NB4 (cell line): ENCODE data around the gene CFD.

Experiments
- CTCF ChIP-seq: IDR thresholded peaks from one replicate; pipeline ENCODE4 v1.5.1; 2012; ENCODE audit warnings: low read depth, low read length
- MAX ChIP-seq: IDR thresholded peaks from 2 replicates; pipeline ENCODE4 v1.6.1; 2011; ENCODE audit warnings: low read depth, low read length
- MYC ChIP-seq: IDR thresholded peaks from 2 replicates; pipeline ENCODE4 v1.6.1; 2011; ENCODE audit warnings: low read depth, low read length
- POLR2A ChIP-seq: IDR thresholded peaks from 2 replicates; pipeline ENCODE4 v1.6.1; 2011; ENCODE audit warnings: mild to moderate bottlenecking; ENCODE audit not compliant: insufficient read length; ENCODE audit errors: extremely low read depth

- no peak for TF ChIP-seq MAX
- TF ChIP-seq MYC = no peak
- TF ChIP-seq CTCF = no peak
- TF ChIP-seq POLR2A = no peak
Observed at GRCh38 chr19:816500-816857, 43.0 kb upstream of the CFD start.
